Astrocyte of the spinal cord (primary cell): ENCODE data around the gene TBC1D20.
"Not testable (repeated sequence)": the region's sequence is repeated elsewhere in the genome, so short reads cannot be mapped to it uniquely, and the experiment has no call there.

Source experiments
- DNase-seq: peaks from one replicate; pipeline ENCODE4 v3.0.0; 2011; ENCODE audit warnings: low read depth, low spot score
- H3K4me3 ChIP-seq: 2 replicates; pipeline ENCODE4 v1.5.1; 2011; ENCODE audit warnings: low read depth, mild to moderate bottlenecking, low read length, moderate library complexity
- in situ Hi-C: cut with HindIII; loops from 2 replicates; pipeline ENCODE4 v1.10.0; 2017; ENCODE audit warnings: low sequenced_read_pairs
- TF ChIP-seq, protein P1 (sequence below): IDR thresholded peaks from 2 replicates; pipeline ENCODE4 v1.5.1; 2012; ENCODE audit warnings: low read depth, mild to moderate bottlenecking, low read length, inconsistent platforms

TBC1D20 gene

DNA sequence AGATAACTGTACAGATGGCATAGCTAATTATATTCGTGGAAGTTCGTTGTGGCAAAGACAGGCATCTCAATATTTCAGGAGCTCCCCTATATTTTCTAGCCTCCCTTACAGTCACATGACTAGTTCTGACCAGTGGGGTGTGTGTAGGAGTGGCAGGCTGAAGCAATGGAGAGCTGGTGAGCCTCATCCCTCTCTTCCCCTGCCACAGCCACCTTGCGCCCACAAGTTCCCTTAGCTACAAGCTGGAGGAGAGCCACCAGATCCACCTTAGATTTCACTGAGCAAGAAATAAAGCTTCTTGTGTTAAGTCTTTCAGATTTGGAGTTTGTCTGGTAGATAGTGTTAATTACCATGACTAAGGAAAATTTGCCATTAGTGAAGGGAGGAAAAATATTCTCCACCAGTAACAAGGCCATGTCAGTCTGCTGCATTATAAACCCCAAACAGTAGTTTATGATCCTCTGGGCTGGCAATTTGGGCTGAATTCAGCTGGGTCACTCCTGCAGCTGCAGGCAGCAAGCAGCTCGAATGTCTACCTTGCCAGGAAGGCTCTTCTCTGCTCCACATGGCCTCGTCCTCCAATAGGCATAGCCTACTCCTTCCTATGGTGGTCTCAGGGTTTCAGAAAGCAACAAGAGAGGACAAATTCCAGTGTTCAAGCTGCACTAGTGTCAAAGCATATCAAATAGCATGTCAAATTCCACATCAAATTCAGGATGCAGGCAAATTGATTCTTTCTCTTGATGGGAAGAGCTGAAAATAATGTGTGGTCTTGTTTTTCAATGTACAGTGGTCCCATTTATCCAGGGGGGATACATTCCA is 61.7 kb downstream of the TBC1D20 start:
- in situ Hi-C loops = no loop called here
- TF ChIP-seq, protein P1, sequence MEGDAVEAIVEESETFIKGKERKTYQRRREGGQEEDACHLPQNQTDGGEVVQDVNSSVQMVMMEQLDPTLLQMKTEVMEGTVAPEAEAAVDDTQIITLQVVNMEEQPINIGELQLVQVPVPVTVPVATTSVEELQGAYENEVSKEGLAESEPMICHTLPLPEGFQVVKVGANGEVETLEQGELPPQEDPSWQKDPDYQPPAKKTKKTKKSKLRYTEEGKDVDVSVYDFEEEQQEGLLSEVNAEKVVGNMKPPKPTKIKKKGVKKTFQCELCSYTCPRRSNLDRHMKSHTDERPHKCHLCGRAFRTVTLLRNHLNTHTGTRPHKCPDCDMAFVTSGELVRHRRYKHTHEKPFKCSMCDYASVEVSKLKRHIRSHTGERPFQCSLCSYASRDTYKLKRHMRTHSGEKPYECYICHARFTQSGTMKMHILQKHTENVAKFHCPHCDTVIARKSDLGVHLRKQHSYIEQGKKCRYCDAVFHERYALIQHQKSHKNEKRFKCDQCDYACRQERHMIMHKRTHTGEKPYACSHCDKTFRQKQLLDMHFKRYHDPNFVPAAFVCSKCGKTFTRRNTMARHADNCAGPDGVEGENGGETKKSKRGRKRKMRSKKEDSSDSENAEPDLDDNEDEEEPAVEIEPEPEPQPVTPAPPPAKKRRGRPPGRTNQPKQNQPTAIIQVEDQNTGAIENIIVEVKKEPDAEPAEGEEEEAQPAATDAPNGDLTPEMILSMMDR = no peak
- no peak for DNase-seq
- H3K4me3 ChIP-seq = no peak overlapping the region

DNA sequence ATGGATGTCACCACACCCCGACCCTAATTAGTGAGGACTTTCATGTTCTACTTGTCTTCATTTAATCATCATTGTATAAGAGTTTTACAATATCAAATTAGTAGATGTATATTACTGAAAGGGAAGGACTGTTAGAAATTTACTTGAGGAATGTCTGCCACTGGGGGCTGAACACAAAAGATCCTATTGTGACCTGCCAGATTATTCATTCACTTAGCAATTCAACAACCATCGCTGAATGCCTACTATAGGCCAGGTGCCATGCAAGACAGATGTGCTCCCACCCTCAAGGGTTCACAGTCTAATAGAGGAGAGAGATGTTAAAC is 62.2 kb downstream of the TBC1D20 start:
- no peak overlapping the region for H3K4me3 ChIP-seq
- TF ChIP-seq, protein P1 = no peak
- no peak for DNase-seq
- in situ Hi-C loops = no loop called here

DNA sequence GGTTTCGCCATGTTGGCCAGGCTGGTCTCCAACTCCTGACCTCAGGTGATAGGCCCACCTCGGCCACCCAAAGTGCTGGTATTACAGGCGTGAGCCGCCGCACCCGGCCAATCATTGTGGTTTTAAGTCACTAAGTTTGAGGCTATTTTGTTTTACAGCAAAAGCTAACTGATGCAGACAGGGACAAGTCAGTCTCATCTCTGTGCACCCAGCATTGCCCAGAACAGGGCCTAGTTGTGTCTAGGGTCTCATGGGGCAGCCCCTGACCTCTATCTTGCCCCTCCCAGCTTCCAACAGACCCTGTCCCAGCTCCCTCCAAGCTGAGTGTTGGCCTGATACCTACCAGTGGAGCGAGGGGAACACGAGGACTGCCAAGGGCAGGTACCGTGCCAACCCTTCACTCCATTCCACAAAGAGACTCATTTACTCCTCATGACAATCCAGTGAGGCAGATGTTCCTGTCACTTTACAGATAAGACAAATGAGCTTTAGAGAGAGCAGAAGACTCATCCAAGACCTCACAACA is 63.1 kb downstream of the TBC1D20 start:
- TF ChIP-seq, protein P1 = no peak
- in situ Hi-C loops = no loop called here
- H3K4me3 ChIP-seq = no peak overlapping the region
- no peak for DNase-seq

DNA sequence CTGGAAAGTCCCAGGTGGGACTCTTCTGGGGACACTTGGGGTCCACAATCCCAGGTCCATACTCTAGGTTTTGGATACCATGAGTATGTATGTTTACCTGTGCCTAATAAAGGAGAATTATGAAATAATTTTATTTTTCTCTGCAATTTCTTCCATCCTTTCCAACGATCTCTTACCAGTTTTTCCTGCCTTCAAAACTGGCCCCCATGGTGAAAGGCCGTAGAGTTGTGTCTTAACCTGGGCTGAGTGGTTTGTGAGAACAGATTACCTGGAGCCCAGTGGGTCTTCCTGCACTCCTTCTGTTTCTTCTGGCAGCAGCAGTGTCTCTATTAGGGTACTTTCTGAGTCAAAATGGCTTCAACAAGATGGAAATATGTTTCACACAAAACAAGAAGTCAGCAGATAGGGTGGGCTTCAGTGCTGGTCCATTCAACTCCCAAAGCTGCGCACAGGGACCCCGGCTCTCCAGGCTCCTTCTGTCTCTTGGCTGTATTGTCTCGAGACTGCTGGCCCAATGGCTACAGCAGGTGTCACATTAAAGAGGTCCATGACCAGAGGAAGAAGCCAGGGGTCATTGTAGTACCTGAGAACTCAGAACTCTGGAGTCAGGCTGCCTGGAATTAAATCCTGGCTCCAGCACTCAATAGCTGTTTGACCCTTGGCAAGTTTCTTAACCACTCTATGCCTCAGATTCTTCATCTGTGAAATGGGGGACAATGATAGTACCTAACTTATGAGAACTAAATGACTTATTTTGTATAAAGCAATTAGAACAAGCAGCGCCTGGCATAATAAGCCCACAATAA is 64.7 kb downstream of the TBC1D20 start:
- TF ChIP-seq, protein P1 = no peak
- in situ Hi-C loops = no loop called here

DNA sequence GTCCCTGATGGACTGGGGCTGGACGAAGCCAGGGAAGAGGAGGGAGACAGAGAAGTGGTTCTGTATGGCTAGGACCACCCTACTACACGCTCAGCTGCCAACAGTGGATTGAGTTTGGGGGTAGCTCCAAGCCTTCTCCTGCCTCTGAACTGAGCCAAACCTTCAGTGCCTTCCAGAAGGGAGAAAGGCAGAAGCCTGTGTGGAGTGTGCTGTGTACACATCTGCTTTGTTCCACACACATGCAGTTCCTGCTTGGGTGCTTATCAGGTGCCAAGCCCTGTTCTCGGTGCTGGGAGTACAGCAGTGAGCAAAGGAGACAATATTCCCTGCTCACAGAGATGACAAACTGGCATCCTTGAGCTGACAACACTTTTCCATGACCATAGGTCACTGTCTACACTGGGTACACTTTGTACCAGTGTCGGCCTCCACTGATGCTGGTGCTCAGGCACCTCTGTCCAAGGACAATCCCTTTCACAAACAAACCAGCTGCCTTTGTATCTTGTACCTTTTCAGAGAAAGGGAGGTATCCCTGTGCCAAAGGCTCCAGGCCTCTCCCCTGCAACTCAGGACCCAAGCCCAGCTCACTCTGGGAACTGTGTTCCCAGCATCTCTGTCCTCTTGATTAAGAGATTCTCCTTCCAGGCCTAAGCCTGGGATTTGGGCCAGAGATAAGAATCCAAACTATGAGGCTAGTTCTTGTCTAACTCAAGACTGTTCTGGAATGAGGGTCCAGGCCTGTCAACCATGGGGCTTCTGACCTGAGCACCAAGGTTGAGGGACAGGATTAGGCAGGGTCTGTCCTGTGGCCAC is 65.5 kb downstream of the TBC1D20 start:
- no peak overlapping the region for H3K4me3 ChIP-seq
- in situ Hi-C loops = no loop called here
- TF ChIP-seq, protein P1 = no peak
- no peak for DNase-seq

More for the DNA sequence above, 64.7 kb downstream of the TBC1D20 start:
- no peak overlapping the region for H3K4me3 ChIP-seq
- DNase-seq = no peak

DNA sequence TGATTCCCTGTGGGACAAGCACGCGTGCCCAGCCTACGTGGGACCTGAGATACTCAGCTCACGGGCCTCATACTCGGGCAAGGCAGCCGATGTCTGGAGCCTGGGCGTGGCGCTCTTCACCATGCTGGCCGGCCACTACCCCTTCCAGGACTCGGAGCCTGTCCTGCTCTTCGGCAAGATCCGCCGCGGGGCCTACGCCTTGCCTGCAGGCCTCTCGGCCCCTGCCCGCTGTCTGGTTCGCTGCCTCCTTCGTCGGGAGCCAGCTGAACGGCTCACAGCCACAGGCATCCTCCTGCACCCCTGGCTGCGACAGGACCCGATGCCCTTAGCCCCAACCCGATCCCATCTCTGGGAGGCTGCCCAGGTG is 66.1 kb downstream of the TBC1D20 start:
- no peak for DNase-seq
- TF ChIP-seq, protein P1 = no peak
- no peak overlapping the region for H3K4me3 ChIP-seq
- in situ Hi-C loops = no loop called here

DNA sequence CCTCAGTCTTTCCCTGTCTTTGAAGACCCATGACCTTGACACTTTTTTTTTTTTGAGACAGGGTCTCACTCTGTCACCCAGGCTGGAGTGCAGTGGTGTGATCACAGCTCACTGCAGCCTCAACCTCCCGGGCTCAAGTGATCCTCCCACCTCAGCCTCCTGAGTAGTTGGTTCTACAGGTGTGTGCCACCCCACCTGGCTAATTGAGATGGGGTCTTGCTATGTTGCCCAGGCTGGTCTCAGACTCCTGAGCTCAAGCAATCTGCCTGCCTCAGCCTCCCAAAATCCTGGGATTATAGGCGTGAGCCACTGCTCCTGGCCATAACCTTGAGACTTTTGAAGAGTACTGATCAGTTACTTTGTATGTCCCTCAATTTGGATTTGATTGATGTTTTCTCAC is 69.0 kb downstream of the TBC1D20 start:
- in situ Hi-C loops, DNase-seq, H3K4me3 ChIP-seq: not testable (repeated sequence)
